HEK293 (cell line): Measurements from ENCODE around the gene PARD3B.

ENCODE experiments used
- ZBTB8A ChIP-seq: fragments of 450-650 bp; formaldehyde crosslinking; IDR thresholded peaks from 2 replicates; pipeline ENCODE4 v1.5.1; 2016; ENCODE audit warnings: missing biosample characterization, missing genetic modification characterization
- ZNF274 ChIP-seq, 2 experiments: fragments of 200-500 bp in 1 of 2; fragments of 450-650 bp in 1 of 2; sonication (Bioruptor generic) in 1 of 2; formaldehyde crosslinking in 1 of 2; IDR thresholded peaks; 2 replicates each; pipeline versions ENCODE4 v1.5.1 to v1.6.1; 2014 to 2016; ENCODE audit warnings: borderline replicate concordance in 1 of 2, inconsistent platforms in 1 of 2, low read length in 1 of 2, missing biosample characterization in 1 of 2, missing genetic modification characterization in 1 of 2
- ZNF530 ChIP-seq: fragments of 450-650 bp; formaldehyde crosslinking; IDR thresholded peaks from 2 replicates; pipeline ENCODE4 v1.5.1; 2016; ENCODE audit warnings: low read depth, missing biosample characterization, missing genetic modification characterization
- ZNF670 ChIP-seq: fragments of 450-650 bp; formaldehyde crosslinking; IDR thresholded peaks from 2 replicates; pipeline ENCODE4 v1.5.1; 2016; ENCODE audit warnings: missing biosample characterization, missing genetic modification characterization, low read depth
- TF ChIP-seq, protein P1 (sequence below): fragments of 450-650 bp; formaldehyde crosslinking; IDR thresholded peaks from 2 replicates; pipeline ENCODE4 v1.5.1; 2016; ENCODE audit warnings: missing biosample characterization, missing genetic modification characterization
- TF ChIP-seq, protein P2 (sequence below): fragments of 450-650 bp; formaldehyde crosslinking; IDR thresholded peaks from 2 replicates; pipeline ENCODE4 v1.5.1; 2016; ENCODE audit warnings: missing biosample characterization, missing genetic modification characterization

DNA sequence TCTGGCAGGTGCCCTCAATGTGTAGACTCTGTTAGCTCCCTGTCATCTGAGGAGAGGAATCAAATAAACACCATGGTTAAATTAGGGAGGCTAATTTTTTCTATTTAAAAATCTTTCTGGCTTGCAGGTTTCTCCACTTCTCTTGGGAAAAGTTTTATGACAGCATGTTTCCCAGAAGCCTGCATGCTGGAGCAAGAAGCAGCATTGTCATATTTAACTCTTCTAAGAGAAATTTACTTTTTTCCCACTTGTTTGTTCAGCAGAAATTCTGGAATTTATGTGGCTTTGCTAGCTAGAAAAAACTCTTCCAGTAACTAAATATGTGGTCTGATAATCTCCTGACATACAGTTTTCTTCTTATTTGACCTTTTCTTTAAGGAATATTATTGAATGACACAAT lies 230.5 kb downstream of the PARD3B start:
- TF ChIP-seq, protein P1, sequence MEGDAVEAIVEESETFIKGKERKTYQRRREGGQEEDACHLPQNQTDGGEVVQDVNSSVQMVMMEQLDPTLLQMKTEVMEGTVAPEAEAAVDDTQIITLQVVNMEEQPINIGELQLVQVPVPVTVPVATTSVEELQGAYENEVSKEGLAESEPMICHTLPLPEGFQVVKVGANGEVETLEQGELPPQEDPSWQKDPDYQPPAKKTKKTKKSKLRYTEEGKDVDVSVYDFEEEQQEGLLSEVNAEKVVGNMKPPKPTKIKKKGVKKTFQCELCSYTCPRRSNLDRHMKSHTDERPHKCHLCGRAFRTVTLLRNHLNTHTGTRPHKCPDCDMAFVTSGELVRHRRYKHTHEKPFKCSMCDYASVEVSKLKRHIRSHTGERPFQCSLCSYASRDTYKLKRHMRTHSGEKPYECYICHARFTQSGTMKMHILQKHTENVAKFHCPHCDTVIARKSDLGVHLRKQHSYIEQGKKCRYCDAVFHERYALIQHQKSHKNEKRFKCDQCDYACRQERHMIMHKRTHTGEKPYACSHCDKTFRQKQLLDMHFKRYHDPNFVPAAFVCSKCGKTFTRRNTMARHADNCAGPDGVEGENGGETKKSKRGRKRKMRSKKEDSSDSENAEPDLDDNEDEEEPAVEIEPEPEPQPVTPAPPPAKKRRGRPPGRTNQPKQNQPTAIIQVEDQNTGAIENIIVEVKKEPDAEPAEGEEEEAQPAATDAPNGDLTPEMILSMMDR = no peak
- no peak for TF ChIP-seq ZBTB8A
- no peak for TF ChIP-seq ZNF530
- no peak for TF ChIP-seq ZNF274 (IDR thresholded peaks at IDR 0.05; ENCODE audit: low read length)
- TF ChIP-seq ZNF274 (tag by site-specific recombination; IDR thresholded peaks at IDR 0.05; ENCODE audit: borderline replicate concordance) = no peak
- TF ChIP-seq, protein P2, sequence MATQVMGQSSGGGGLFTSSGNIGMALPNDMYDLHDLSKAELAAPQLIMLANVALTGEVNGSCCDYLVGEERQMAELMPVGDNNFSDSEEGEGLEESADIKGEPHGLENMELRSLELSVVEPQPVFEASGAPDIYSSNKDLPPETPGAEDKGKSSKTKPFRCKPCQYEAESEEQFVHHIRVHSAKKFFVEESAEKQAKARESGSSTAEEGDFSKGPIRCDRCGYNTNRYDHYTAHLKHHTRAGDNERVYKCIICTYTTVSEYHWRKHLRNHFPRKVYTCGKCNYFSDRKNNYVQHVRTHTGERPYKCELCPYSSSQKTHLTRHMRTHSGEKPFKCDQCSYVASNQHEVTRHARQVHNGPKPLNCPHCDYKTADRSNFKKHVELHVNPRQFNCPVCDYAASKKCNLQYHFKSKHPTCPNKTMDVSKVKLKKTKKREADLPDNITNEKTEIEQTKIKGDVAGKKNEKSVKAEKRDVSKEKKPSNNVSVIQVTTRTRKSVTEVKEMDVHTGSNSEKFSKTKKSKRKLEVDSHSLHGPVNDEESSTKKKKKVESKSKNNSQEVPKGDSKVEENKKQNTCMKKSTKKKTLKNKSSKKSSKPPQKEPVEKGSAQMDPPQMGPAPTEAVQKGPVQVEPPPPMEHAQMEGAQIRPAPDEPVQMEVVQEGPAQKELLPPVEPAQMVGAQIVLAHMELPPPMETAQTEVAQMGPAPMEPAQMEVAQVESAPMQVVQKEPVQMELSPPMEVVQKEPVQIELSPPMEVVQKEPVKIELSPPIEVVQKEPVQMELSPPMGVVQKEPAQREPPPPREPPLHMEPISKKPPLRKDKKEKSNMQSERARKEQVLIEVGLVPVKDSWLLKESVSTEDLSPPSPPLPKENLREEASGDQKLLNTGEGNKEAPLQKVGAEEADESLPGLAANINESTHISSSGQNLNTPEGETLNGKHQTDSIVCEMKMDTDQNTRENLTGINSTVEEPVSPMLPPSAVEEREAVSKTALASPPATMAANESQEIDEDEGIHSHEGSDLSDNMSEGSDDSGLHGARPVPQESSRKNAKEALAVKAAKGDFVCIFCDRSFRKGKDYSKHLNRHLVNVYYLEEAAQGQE (tag by site-specific recombination) = no peak
- no peak for TF ChIP-seq ZNF670 (tag by site-specific recombination)
